HK-2 (cell line): ENCODE data around the gene NEDD9.
A peak's percentile ranks its signal among the peaks of the same experiment; 100 is the strongest.

Source experiments
- DNase-seq: peaks from one replicate; pipeline ENCODE4 v3.0.0-alpha.2; 2018; ENCODE audit not compliant: unreplicated experiment

NEDD9 gene

GRCh38 chr6:11143394-11144371, 88.8 kb downstream of the NEDD9 start:
- DNase-seq = peak; percentile 67

- no peak for DNase-seq
These were observed 90.0 kb downstream of the NEDD9 start for GRCh38 chr6:11142296-11143027.

- DNase-seq = no peak
These were observed 91.2 kb downstream of the NEDD9 start for GRCh38 chr6:11141295-11141694.

GRCh38 chr6:11140056-11140455, 92.4 kb downstream of the NEDD9 start:
- DNase-seq = no peak

DNA sequence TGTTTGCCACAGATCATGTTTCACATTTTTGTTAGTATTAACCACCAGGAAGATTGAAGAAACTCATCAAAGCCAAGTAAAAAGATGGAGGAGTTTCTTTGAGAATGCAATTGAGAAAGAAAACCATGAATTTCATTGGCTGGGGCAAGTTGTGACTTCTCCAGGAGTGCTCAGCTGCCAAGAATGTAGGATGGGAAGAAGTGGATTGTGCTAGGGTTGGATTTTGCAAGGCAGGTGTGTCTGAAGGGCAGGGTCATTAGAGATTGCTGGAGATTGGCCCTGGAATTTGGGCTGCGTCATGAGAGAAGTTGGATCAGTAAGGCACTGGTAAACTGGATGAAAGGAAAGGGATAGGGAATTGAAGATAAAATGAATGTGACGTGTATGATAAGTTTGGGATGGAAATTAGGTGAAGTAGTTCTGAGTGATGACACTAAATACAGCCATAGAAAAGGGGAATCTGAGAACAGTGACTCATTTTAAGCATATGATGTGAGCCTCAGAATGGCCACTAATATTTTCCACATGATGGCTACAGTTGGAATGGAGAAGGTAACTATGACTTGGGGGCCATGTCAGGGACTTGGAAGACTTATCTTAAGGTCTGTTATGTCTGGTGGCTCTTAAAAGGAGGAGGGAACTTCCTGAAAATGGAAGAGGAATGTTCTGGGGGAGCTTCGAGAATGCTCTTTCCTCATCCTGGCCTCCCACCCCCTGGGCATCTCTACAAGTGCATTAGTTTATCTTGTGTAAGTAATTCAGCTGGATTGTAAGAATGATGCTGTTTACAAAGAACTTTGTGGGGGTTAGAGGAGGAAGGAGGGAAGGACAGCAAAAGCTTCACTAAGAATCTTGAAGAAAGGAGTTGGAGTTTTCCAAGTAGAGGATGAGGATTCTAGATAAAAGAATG, 93.2 kb downstream of the NEDD9 start:
- no peak for DNase-seq

GRCh38 chr6:11136809-11137208, 95.7 kb downstream of the NEDD9 start:
- no peak for DNase-seq
